Activated B cell treated with CpG ODN at 0.5 μM for 24 hours (primary cell): Measurements from ENCODE around the gene SLK. TPM values are rescaled to one million over a fixed set of nuclear protein-coding genes. Genes with fewer than 3 reads are reported as not detected.

Experiments used
- ATAC-seq: fragments of 200-7000 bp; cut with Tn5 transposase; one replicate; pipeline ENCODE4 v1.10.0; 2021; ENCODE audit warnings: low read depth, mild to moderate bottlenecking, moderate library complexity
- CTCF ChIA-PET: fragments of 350-600 bp; sonication (Branson Sonifier 250); formaldehyde crosslinking; loops from one replicate; lab custom pipeline; 2021; ENCODE audit warnings: antibody characterized with exemption; lab: Charles Lee
- POLR2A ChIA-PET: fragments of 350-600 bp; sonication (Branson Sonifier 250); formaldehyde crosslinking; loops from one replicate; lab custom pipeline; 2021; ENCODE audit warnings: antibody characterized with exemption; lab: Charles Lee
- DNase-seq: peaks from one replicate; pipeline ENCODE4 v3.0.0; 2022
- H3K27ac Mint-ChIP-seq: one replicate; pipeline ENCODE4 v1.8.0; 2020; ENCODE audit warnings: mixed read lengths
- H3K27me3 Mint-ChIP-seq: one replicate; pipeline ENCODE4 v1.8.0; 2021; ENCODE audit warnings: mixed read lengths
- H3K36me3 Mint-ChIP-seq: one replicate; pipeline ENCODE4 v1.8.0; 2021; ENCODE audit warnings: low read depth, mixed read lengths
- H3K4me1 Mint-ChIP-seq: one replicate; pipeline ENCODE4 v1.8.0; 2021; ENCODE audit warnings: mixed read lengths
- H3K4me3 Mint-ChIP-seq: one replicate; pipeline ENCODE4 v1.8.0; 2020; ENCODE audit warnings: mild to moderate bottlenecking, mixed read lengths
- H3K9me3 Mint-ChIP-seq: one replicate; pipeline ENCODE4 v1.8.0; 2020; ENCODE audit warnings: mixed read lengths
- intact Hi-C: fragments of 100-400 bp; cut with micrococcal nuclease; formaldehyde crosslinking; loops from one replicate; pipeline ENCODE4 v1.15.1; 2024
- total RNA-seq: library from RNA; stranded (reverse); gene quantifications from 2 replicates; pipeline ENCODE4 v1.2.3, GENCODE V29; 2022
- TF ChIP-seq, protein P1 (sequence below): fragments of 200-600 bp; IDR thresholded peaks from one replicate; pipeline ENCODE4 v1.8.0; 2022; ENCODE audit warnings: antibody characterized with exemption, mild to moderate bottlenecking

The SLK gene
- total RNA-seq, 1 donor from 2014 or later = 14.0 TPM

DNA sequence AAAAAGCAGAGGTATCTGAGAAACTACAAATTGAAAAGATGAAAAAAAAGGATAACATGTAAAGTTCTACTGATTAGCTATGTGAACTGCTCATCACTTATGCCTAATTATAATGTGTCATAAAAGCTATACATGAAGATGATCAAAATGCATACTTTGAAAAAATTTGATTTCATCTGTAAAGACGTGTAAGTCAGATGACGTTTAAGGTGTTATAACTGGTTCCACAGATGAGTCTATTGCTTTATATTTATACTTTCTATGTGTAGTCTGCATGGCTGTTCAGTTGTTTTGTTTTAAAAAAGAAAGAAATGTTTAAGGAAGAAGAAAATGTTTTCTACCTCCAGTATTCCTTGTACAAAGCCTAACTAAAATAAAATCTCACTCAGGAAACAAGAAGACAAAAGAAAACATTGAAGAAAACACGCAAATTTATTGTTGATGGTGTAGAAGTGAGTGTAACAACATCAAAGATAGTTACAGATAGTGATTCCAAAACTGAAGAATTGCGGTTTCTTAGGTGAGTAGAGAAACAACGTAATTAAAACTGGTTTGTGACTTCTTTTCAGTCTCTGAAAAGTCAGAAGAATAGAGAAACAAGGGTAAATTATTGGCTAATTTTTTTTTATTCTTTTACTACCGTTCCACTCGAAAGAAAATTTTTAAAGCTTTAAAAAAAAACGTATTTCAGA is 38.4 kb downstream of the SLK start:
- ATAC-seq = no peak
- no peak overlapping the region for H3K27ac Mint-ChIP-seq
- H3K4me3 Mint-ChIP-seq = no peak overlapping the region
- TF ChIP-seq, protein P1, sequence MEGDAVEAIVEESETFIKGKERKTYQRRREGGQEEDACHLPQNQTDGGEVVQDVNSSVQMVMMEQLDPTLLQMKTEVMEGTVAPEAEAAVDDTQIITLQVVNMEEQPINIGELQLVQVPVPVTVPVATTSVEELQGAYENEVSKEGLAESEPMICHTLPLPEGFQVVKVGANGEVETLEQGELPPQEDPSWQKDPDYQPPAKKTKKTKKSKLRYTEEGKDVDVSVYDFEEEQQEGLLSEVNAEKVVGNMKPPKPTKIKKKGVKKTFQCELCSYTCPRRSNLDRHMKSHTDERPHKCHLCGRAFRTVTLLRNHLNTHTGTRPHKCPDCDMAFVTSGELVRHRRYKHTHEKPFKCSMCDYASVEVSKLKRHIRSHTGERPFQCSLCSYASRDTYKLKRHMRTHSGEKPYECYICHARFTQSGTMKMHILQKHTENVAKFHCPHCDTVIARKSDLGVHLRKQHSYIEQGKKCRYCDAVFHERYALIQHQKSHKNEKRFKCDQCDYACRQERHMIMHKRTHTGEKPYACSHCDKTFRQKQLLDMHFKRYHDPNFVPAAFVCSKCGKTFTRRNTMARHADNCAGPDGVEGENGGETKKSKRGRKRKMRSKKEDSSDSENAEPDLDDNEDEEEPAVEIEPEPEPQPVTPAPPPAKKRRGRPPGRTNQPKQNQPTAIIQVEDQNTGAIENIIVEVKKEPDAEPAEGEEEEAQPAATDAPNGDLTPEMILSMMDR = no peak
- ChIA-PET CTCF (interaction anchor here (1.6 kb wide), 1 partner anchor 120 kb away, joined by 4 read pairs; no protein-coding TSS in a partner anchor), POLR2A (no interaction called here)
- H3K36me3 Mint-ChIP-seq = peaks cover 66% of the 10 kb centered on the region
- DNase-seq = no peak
- no peaks in the 10 kb centered on the region for H3K27me3 Mint-ChIP-seq
- intact Hi-C loops = no loop called here
- no peaks in the 10 kb centered on the region for H3K9me3 Mint-ChIP-seq
- H3K4me1 Mint-ChIP-seq = no peaks in the 10 kb centered on the region

DNA sequence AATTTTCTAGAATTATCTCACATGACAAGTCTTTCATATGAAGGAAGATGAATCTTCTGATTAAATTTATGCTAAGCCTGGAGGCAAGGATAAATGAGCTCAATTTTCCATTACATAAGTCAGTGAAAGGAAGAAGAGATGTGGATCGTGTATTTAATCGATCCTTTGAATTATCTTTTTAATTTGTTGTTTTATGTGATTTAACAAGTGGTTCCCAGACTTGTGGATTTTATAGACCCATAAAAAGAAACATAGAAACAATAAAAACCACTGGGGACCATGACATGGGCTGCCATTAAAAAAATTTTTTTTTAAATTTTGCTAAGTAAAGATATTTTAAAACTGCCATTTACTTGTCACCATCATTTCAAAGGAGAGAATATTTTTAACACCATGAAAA is 45.0 kb downstream of the SLK start:
- CTCF ChIA-PET = no interaction called here
- no peaks in the 10 kb centered on the region for H3K27me3 Mint-ChIP-seq
- H3K4me1 Mint-ChIP-seq = no peaks in the 10 kb centered on the region
- TF ChIP-seq, protein P1 = no peak
- POLR2A ChIA-PET = no interaction called here
- DNase-seq (no peak), ATAC-seq (no peak)
- H3K9me3 Mint-ChIP-seq = no peaks in the 10 kb centered on the region
- intact Hi-C loops = no loop called here
- peaks cover 49% of the 10 kb centered on the region for H3K36me3 Mint-ChIP-seq
- H3K4me3 Mint-ChIP-seq = no peak overlapping the region
- H3K27ac Mint-ChIP-seq = no peak overlapping the region

DNA sequence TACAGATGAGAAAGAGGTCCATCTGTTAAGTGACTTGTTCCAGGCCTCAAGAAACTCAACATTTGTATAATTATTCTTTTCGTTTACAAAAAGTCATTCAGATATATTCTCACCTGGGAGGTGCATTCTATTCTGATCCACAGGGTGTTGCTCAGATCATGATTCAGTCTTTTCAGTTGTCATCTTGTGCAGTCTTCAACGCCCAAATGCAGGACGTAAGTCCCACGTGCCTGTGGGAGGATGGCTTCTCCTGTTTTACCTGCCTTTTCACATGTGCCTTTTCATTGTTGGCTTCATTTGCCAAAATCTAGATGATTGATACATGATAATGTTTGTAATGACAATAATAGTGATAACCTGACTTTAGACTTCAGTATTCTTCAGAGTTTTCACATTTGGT is 46.5 kb downstream of the SLK start:
- ChIA-PET CTCF (interaction anchor here (1.5 kb wide), 1 partner anchor 65 kb away, joined by 3 read pairs; no protein-coding TSS in a partner anchor), POLR2A (no interaction called here)
- Mint-ChIP-seq H3K36me3 (peaks cover 52% of the 10 kb centered on the region), H3K9me3 (no peaks in the 10 kb centered on the region), H3K4me3 (no peak overlapping the region), H3K27ac (no peak overlapping the region), H3K4me1 (no peaks in the 10 kb centered on the region), H3K27me3 (no peaks in the 10 kb centered on the region)
- intact Hi-C loops = no loop called here
- DNase-seq (no peak), ATAC-seq (no peak)
- TF ChIP-seq, protein P1 = no peak

DNA sequence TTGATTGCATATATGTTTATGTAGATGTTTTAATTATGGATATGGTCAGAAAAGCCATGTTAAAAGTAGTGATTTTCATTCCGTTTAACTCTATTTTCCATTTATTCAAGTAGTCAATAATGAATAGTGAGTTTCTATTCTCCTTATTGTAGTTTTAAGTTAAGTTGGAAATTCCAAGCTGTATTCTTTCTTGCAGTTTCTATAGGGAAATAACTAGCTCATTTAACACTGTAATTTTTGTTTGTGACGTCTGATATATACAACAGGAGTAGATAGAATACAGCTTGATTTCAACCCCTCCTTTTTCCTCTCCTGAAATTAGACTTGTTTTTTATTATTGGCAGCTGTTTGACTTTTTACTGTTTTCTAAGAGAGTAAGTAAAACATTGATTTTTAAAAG is 47.2 kb downstream of the SLK start:
- no peaks in the 10 kb centered on the region for H3K27me3 Mint-ChIP-seq
- no peak overlapping the region for H3K4me3 Mint-ChIP-seq
- TF ChIP-seq, protein P1 = no peak
- ChIA-PET POLR2A (no interaction called here), CTCF (interaction anchor here (1.5 kb wide), 1 partner anchor 65 kb away, joined by 3 read pairs; no protein-coding TSS in a partner anchor)
- intact Hi-C loops = no loop called here
- H3K4me1 Mint-ChIP-seq = no peaks in the 10 kb centered on the region
- no peaks in the 10 kb centered on the region for H3K9me3 Mint-ChIP-seq
- no peak for ATAC-seq
- peaks cover 54% of the 10 kb centered on the region for H3K36me3 Mint-ChIP-seq
- H3K27ac Mint-ChIP-seq = no peak overlapping the region
- DNase-seq = no peak

DNA sequence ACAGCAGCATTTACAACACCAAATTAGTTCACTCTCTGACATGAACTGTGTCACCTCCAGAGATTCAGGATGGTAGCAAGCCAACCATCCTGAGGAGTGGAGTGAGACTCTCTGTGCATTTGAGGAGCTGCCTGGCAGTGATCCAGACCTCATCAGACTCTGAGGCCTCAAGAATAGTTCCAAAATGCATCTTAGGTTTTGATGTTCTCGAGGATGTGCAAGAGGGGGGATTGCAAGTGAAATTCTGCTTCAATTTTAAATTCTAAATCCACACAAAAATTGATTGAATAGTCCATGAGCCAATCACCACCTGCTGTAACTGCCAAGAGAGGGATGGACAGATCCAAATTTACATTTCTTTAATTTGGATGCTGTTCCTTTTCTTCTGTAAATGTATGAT is 49.7 kb downstream of the SLK start:
- Mint-ChIP-seq H3K4me1 (no peaks in the 10 kb centered on the region), H3K36me3 (peaks cover 58% of the 10 kb centered on the region), H3K27ac (no peak overlapping the region), H3K9me3 (no peaks in the 10 kb centered on the region), H3K27me3 (no peaks in the 10 kb centered on the region), H3K4me3 (no peak overlapping the region)
- intact Hi-C loops = no loop called here
- DNase-seq = no peak
- TF ChIP-seq, protein P1 = no peak
- POLR2A ChIA-PET = no interaction called here
- no peak for ATAC-seq
- CTCF ChIA-PET = no interaction called here
